SU-DHL-6 (cell line): ENCODE results near the gene SPDYE16.
"Not testable (repeated sequence)": the region's sequence is repeated elsewhere in the genome, so short reads cannot be mapped to it uniquely, and the experiment has no call there.

ENCODE experiments used
- EZH2phosphoT487 ChIP-seq: fragments of 200-600 bp; sonication (generic), shearing (Covaris generic); conservative IDR thresholded peaks from 2 replicates; pipeline ENCODE4 v1.6.1; 2018; ENCODE audit warnings: mild to moderate bottlenecking, antibody characterized with exemption, low read length, moderate library complexity, mixed read lengths
- TF ChIP-seq, protein P1 (sequence below): fragments of 200-600 bp; sonication (generic); IDR thresholded peaks from one replicate; pipeline ENCODE4 v1.5.1; 2017; ENCODE audit warnings: antibody characterized with exemption, mild to moderate bottlenecking, low read length, moderate library complexity; ENCODE audit not compliant: insufficient read depth, poor library complexity, severe bottlenecking

DNA sequence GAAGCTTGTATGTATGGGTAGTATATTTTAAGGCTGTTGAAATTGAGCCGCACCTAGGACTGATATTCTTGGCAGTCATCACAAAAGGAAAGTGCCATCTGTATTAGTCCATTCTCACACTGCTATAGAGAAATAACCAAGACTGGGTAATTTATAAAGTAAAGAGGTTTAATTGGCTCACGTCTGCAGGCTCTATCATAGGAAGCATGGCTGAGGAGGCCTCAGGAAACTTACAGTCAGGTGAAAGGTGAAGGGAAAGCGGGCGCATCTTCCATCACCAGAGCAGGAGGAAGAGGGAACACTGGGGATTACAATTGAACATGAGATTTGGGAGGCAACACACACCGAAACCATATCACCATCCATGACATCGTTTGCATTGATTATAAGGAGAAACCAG, 8.9 kb upstream of the SPDYE16 start:
- TF ChIP-seq, protein P1, sequence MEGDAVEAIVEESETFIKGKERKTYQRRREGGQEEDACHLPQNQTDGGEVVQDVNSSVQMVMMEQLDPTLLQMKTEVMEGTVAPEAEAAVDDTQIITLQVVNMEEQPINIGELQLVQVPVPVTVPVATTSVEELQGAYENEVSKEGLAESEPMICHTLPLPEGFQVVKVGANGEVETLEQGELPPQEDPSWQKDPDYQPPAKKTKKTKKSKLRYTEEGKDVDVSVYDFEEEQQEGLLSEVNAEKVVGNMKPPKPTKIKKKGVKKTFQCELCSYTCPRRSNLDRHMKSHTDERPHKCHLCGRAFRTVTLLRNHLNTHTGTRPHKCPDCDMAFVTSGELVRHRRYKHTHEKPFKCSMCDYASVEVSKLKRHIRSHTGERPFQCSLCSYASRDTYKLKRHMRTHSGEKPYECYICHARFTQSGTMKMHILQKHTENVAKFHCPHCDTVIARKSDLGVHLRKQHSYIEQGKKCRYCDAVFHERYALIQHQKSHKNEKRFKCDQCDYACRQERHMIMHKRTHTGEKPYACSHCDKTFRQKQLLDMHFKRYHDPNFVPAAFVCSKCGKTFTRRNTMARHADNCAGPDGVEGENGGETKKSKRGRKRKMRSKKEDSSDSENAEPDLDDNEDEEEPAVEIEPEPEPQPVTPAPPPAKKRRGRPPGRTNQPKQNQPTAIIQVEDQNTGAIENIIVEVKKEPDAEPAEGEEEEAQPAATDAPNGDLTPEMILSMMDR, result not testable (repeated sequence)
- TF ChIP-seq EZH2phosphoT487, result not testable (repeated sequence)
